Stimulated activated naive CD8-positive, alpha-beta T cell treated with anti-CD3 and anti-CD28 coated beads, Interleukin-15, amount 100 ng/mL, for 72 hours (primary cell): ENCODE data around the gene STX2.
"Not testable (repeated sequence)": the region's sequence is repeated elsewhere in the genome, so short reads cannot be mapped to it uniquely, and the experiment has no call there.

Source experiments
- ATAC-seq: fragments of 150-1000 bp; cut with Tn5 transposase; 2 replicates; pipeline ENCODE4 v1.10.0; 2021; ENCODE audit warnings: mild to moderate bottlenecking, moderate library complexity
- DNase-seq, 2 donors: peaks; one replicate each; pipeline ENCODE4 v3.0.0; 2021 to 2022
- H3K27ac Mint-ChIP-seq, 2 donors: one replicate each; pipeline ENCODE4 v1.8.0; 2022; ENCODE audit warnings: mild to moderate bottlenecking in 2 of 2, mixed read lengths in 2 of 2, moderate library complexity in 2 of 2
- H3K27me3 Mint-ChIP-seq: one replicate; pipeline ENCODE4 v1.8.0; 2022; ENCODE audit warnings: mixed read lengths
- H3K4me1 Mint-ChIP-seq: one replicate; pipeline ENCODE4 v1.8.0; 2022; ENCODE audit warnings: mild to moderate bottlenecking, mixed read lengths
- H3K4me3 Mint-ChIP-seq, 2 donors: one replicate each; pipeline ENCODE4 v1.8.0; 2022; ENCODE audit warnings: mild to moderate bottlenecking in 2 of 2, mixed read lengths in 2 of 2, moderate library complexity in 1 of 2
- H3K9me3 Mint-ChIP-seq, 2 donors: one replicate each; pipeline ENCODE4 v1.8.0; 2022; ENCODE audit warnings: mixed read lengths in 2 of 2

Gene STX2

DNA sequence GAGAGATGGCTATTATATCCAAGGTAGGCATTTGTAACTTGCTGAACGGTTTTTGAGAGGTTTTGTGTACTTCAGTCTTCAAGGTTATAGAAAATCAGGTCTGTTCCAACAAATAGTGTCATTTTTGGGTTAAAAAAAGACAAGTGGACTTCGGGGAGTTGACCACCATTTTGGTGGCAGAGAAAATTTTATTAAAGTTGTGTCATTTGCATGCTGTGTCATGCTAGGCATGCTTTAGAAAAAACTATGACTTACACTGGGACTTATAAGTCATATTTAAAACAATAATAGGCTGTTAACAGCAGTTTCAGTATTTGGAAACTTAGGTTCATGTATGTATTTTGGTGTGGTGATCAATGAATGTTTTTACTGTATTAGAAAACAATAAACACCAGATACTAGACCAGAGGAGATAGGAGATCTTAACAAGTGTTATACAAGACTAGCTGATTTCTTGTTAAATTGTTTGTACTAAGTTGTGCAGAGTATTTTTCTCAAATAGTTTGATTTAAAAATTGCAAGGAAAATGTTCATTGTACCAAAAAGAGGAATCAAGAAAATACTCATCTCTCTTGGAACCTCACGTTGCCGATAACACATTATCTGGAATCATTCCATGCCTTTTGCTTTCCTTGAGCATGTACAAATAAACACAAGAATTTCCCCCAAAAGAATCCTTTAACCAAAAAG lies 34.2 kb upstream of the STX2 start:
- Mint-ChIP-seq H3K9me3 (no peaks in the 10 kb centered on the region), H3K27ac (peak overlapping the region; percentile 97 to 98), H3K4me1 (peaks cover 83% of the 10 kb centered on the region), H3K27me3 (no peaks in the 10 kb centered on the region), H3K4me3 (peak overlapping the region; percentile 91 to 94)
- no peak for ATAC-seq
- DNase-seq, result no peak

DNA sequence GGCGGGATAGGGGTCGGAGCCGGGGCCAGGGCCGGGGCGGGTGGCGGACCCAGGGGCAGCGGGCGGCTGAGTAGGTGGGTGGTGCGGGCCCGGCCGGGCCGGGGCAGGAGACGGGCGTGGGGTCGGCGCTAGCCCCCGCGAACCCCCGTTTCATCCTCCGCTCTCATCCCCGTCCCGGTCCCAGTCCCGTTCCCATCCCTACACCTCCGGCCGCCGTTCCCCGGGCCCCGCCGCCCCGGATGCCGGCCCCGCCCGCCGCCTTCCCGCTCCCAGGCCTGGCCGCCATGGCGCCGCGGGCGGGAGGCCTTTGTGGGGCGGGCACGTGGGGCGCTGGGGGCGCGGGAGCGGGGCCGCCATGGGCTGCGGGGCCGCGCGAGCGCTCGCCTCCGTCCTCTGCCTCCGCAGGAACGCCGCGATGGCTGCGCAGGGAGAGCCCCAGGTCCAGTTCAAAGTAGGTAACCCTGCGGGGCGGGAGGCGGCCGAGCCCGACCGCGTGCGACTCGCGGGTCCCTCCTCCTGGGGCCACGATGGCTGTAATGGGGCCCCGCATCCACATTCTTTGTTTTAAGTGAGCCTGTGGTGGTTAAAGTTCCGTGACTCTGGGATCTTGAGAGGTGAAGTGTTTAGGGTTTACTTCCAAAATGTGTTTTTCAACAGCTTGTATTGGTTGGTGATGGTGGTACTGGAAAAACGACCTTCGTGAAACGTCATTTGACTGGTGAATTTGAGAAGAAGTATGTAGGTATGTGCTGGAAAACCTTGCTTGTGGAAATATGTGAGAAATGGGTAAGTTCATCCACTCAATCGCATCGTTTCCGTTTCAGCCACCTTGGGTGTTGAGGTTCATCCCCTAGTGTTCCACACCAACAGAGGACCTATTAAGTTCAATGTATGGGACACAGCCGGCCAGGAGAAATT lies 33.4 kb upstream of the STX2 start:
- Mint-ChIP-seq H3K4me1 (peaks cover 84% of the 10 kb centered on the region), H3K9me3 (no peaks in the 10 kb centered on the region), H3K4me3 (peak overlapping the region; percentile 91 to 94), H3K27ac (peak overlapping the region; percentile 97 to 98), H3K27me3 (no peaks in the 10 kb centered on the region)
- peak in 1 of 2 donors; percentile 55 for DNase-seq
- peak; percentile 51 for ATAC-seq

DNA sequence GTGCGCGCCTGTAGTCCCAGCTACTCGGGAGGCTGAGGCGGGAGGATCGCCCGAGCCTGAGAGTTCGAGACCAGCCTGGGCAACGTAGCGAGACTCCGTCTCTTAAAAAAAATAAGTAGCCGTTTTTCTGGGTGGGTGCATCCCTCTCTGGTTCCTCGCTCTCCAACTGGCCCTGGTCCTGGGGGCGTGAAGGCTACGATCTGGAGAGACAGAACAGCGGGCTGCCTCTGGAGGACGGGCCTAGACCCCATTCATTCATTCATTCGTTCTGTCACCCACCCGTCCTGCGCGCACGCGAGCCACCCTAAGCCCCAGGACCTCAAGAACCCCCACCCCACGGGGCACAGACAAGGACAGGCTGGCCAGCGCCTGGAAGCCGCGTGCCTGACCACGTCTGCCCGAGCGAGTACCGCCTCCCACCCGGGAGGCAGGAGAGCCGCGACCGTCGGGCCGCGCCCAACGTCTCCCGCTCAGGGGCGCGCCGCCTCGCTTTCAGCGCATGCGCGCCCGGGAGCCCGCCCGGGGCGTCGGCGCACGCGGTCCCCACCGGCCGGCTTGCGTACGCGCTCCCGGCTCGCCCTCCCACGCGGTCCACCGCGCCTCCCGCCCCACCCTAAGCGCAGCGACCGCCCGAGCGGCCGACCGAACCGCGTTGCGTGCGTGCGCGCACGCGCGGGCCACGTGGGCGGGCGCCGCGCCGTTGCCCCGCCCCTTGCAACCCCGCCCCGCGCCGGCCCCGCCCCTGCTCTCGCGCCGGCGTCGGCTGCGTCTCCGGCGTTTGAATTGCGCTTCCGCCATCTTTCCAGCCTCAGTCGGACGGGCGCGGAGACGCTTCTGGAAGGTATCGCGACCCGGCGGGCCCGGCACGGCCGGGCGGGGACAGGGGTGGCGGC lies 32.5 kb upstream of the STX2 start, which contains the start of gene RAN:
RAN (plus strand) TSS at position 781 of the 893 bp plus-strand sequence. CDS start 528 bp downstream, outside the sequence.
- Mint-ChIP-seq H3K27ac (peak within 1 kb of the TSS; percentile 99 to 100), H3K4me3 (peak within 1 kb of the TSS; percentile 91 to 94), H3K27me3 (no peaks in the 10 kb centered on the region), H3K9me3 (no peaks in the 10 kb centered on the region), H3K4me1 (peaks cover 75% of the 10 kb centered on the region)
- DNase-seq, result peak; percentile 90 to 91
- peak; percentile 80 for ATAC-seq

DNA sequence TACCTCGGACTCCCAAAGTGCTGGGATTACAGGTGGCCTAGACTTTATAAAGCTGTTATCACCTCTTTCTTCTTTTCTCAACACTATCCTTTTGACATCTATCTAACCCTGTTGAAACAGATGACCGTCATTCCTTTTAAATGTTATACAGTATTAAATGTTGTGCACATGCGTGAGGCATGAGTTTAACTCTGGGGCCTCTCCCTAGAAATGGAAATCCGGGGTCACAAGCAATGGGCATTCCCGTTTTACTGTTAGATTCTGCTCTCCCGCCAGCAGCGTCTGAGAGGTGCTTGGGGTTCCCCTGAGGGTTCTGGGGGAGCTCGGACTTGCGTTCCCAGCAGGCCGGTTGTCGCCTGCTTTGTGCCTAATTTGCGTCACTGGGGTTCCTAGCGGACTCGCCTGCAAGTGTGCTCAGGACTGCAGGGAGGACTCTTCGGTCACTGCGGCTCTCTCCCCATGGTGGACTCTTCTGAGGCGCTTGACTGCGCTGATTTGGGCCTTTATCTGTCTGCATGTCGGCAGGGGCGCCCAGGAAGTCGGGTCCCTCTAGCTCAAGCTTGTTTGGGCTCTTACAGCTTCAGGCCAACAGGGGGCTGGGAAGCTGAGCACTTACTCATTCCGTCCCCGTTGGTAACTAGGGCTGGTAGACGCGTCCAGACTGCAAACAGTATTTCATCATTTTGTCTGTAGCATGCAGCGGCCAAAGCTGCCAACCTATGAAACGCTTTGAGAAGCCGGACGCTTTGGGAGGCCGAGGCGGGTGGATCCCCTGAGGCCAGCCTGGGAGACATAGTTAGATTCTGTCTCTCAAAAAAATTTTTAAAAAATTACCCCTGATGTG lies 31.6 kb upstream of the STX2 start:
- ATAC-seq (peak; percentile 81), DNase-seq (peak; percentile 73 to 87)
- H3K4me1 Mint-ChIP-seq, result peaks cover 67% of the 10 kb centered on the region
- H3K27ac Mint-ChIP-seq, result peak overlapping the region; percentile 99 to 100
- H3K4me3 Mint-ChIP-seq, result peak overlapping the region; percentile 76 to 91
- no peaks in the 10 kb centered on the region for H3K9me3 Mint-ChIP-seq
- H3K27me3 Mint-ChIP-seq, result no peaks in the 10 kb centered on the region

DNA sequence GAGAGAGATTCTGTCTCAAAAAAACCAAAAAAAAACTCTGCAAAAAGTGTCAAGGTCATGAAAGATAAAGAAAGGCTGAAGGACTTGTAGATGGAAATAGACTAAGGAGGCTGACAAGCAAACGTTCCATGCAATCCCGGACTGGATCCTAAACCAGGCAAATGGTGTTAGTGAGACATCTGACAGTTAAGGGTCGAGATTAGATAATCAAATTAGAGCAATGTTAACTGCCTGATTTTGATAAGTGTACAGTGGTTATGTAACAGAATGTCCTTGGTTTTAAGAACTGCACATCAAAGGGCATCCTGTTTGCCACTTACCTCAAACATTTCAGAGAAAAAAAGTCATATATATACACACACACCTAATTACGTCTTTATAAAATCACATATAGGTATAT lies 29.4 kb upstream of the STX2 start:
- DNase-seq (no peak), ATAC-seq (no peak)
- Mint-ChIP-seq H3K4me1 (peaks cover 47% of the 10 kb centered on the region), H3K27ac (no peak overlapping the region), H3K27me3 (no peaks in the 10 kb centered on the region), H3K9me3 (no peaks in the 10 kb centered on the region), H3K4me3 (no peak overlapping the region)

DNA sequence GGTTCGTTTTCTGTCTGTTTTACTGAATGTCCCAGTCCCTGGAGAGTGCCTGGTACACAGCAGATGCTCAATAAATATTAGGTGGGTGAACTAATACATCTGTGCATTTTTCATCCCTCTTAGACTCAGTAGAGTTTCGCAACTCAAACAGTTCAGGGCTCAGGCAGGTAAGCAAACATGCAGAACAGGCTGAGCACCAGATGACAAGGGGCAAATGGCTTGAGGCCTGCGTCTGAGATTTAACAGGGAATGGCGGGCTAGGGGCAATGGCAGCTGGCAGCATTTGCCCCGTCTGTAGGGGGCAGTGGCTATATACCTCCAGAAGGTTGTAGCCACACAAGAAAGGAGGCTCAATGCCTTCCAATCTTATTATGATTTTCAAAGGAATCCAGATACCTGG lies 24.2 kb upstream of the STX2 start:
- H3K9me3 Mint-ChIP-seq, result peaks cover 5 to 8% of the 10 kb centered on the region in 2 donors
- H3K27ac Mint-ChIP-seq, result no peak overlapping the region
- H3K4me1 Mint-ChIP-seq, result peaks cover 8% of the 10 kb centered on the region
- no peak overlapping the region for H3K4me3 Mint-ChIP-seq
- no peak for DNase-seq
- no peak for ATAC-seq
- H3K27me3 Mint-ChIP-seq, result no peaks in the 10 kb centered on the region

DNA sequence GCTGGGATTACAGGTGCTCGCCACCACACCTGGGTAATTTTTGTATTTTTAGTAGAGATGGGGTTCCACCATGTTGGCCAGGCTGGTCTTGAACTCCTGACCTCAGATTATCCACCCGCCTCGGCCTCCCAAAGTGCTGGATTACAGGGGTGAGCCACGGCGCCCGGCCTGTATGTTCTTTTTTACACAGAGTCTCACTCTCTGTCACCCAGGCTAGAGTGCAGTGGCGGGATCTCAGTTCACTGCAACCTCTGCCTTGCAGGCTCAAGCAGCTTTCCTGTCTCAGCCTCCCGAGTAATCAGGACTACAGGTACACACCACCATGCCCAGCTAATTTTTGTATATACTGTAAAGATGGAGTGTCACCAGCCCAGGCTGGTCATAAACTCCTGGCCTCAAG lies 23.7 kb upstream of the STX2 start:
- H3K27ac Mint-ChIP-seq, ATAC-seq, DNase-seq, H3K4me3 Mint-ChIP-seq, H3K4me1 Mint-ChIP-seq, H3K27me3 Mint-ChIP-seq: not testable (repeated sequence)
- H3K9me3 Mint-ChIP-seq, result peaks cover 5 to 13% of the 10 kb centered on the region in 2 donors

DNA sequence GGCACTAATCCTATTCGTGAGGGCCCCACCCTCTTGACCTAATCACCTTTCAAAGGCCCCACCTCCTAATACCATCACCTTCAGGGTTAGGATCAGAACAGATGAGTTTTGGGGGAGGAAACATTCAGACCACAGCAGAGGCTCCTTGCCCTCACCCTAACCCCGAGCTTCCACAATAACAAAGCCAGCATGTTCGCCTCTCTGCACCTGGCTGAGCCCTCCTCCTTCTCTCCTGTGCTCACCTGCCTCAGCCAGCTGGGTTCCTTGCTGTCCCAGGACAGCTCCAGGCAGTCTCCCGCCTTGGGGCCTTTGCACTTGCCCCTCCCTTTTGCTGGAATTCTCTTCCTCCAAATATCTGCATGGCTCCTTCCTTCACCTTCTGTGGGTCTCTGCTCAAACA lies 23.1 kb upstream of the STX2 start:
- Mint-ChIP-seq H3K27me3 (peaks cover 2% of the 10 kb centered on the region), H3K4me1 (no peaks in the 10 kb centered on the region), H3K27ac (no peak overlapping the region), H3K4me3 (no peak overlapping the region), H3K9me3 (peaks cover 5 to 17% of the 10 kb centered on the region in 2 donors)
- no peak for DNase-seq
- no peak for ATAC-seq

DNA sequence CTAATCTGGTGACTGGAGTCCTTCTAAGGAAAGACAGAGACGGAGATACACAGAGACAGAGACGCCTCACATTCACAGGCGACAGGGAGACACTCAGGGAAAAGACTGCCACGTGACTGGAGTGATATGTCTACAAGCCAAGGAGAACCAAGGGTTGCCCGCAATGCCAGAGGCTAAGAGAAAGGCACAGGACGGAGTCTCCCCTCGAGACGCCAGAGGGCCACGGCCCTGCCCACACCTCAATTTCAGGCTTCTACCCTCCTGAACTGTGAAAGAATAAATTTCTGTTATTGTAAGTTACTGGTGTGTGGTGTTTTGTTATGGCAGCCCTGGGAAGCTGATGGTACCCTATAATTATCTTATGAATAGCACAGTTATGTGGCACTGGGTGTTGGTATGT lies 21.3 kb upstream of the STX2 start:
- ATAC-seq (no peak), DNase-seq (no peak)
- no peaks in the 10 kb centered on the region for H3K4me1 Mint-ChIP-seq
- H3K27me3 Mint-ChIP-seq, result peaks cover 7% of the 10 kb centered on the region
- H3K9me3 Mint-ChIP-seq, result peaks cover 5 to 23% of the 10 kb centered on the region in 2 donors
- H3K4me3 Mint-ChIP-seq, result no peak overlapping the region
- H3K27ac Mint-ChIP-seq, result no peak overlapping the region

DNA sequence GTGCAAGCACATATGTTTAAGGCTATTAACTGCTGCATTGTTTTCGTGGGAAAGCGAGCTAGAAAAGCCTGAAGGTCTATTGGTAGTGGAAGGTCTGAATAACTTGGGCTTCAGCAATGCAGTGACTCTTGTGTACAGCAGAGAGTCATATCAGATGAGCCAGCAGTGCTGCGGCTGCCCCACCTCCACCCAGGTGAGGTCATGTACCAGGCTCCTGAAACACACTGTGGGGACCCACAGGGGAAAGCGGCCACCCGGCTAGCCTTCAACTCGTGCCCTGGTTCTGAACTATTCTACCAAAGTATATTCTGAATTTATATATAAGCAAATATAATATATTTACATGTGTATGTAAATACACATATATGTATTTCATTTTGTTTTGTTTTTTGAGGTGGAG lies 20.1 kb upstream of the STX2 start:
- DNase-seq (no peak), ATAC-seq (no peak)
- no peak overlapping the region for H3K27ac Mint-ChIP-seq
- peaks cover 10% of the 10 kb centered on the region for H3K27me3 Mint-ChIP-seq
- H3K9me3 Mint-ChIP-seq, result peaks cover 5 to 23% of the 10 kb centered on the region in 2 donors
- no peak overlapping the region for H3K4me3 Mint-ChIP-seq
- no peaks in the 10 kb centered on the region for H3K4me1 Mint-ChIP-seq

DNA sequence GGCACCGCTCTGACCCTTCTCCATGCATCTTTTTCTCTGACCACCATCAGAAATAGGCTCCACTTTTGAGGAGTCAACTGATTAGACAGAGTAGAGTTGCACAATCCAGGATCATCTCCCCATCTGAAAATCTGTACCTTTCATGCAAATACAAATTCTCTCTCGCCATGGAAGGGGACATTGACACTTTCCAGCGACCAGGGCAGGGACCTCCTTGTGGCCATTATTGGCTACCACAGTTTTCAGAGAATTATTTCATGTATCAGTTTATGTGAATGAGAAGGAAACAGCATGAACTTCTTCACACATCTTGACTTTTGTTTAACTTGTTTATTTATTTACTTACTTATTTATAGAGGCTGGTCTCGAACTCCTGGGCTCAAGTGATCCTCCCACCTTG lies 19.0 kb upstream of the STX2 start:
- Mint-ChIP-seq H3K4me3 (no peak overlapping the region), H3K27me3 (peaks cover 16% of the 10 kb centered on the region), H3K27ac (no peak overlapping the region), H3K9me3 (peaks cover 5 to 23% of the 10 kb centered on the region in 2 donors), H3K4me1 (no peaks in the 10 kb centered on the region)
- DNase-seq (no peak), ATAC-seq (no peak)

DNA sequence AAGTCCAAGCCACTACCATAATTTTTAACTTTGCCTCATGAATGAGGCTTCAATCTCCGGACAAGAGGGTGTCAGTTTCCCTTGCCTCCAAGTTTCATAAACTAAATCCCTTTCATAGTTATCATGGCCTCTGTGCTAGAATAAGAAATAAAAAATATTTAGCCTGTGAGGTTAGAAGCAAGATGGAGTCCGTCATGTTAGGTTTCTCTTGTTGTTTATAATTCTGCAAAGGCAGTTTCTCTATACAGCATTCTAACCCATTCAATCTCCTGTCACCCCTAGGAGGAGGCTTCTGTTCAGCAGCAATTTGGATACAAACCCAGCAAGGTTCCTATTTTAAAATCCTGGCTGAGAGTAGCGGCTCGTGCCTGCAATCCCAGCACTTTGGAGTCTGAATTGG lies 17.0 kb upstream of the STX2 start:
- peaks cover 16% of the 10 kb centered on the region for H3K27me3 Mint-ChIP-seq
- no peaks in the 10 kb centered on the region for H3K4me1 Mint-ChIP-seq
- no peak overlapping the region for H3K27ac Mint-ChIP-seq
- no peak for ATAC-seq
- no peak for DNase-seq
- peaks cover 0 to 16% of the 10 kb centered on the region in 2 donors for H3K9me3 Mint-ChIP-seq
- H3K4me3 Mint-ChIP-seq, result no peak overlapping the region

DNA sequence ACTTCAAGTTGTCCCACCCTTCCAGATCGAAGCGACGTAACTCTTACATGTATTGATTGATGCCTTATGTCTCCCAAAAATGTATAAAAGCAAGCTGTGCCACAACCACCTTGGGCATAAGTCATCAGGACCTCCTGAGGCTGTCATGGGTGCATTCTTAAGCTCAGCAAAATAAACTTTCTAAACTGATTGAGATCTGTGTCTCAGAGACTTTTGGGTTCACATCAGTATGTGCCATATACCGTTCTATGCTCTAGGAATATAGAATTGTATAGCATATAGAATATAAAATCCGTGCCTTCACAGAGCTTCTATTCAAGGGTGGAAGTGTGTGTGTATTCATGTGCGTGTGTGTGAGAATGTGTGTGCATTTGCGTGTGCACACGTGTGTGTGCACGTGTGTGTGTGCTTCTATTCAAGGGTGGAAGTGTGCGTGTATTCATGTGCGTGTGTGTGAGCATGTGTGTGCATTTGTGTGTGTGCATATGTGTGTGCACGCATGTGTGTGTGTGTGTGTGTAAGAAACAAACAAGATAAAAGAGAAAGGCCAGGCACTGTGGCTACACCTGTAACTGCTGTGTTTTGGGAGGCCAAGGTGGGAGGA lies 11.5 kb upstream of the STX2 start:
- peaks cover 9% of the 10 kb centered on the region for H3K27me3 Mint-ChIP-seq
- DNase-seq (no peak), ATAC-seq (no peak)
- no peak overlapping the region for H3K4me3 Mint-ChIP-seq
- H3K9me3 Mint-ChIP-seq, result no peaks in the 10 kb centered on the region
- no peaks in the 10 kb centered on the region for H3K4me1 Mint-ChIP-seq
- no peak overlapping the region for H3K27ac Mint-ChIP-seq
